Measurements from ENCODE around the gene ZNF582.

GRCh38 chr19:56372281-56372680 is 21.1 kb downstream of the ZNF582 start:
- no peak for TF ChIP-seq GATA2 (IDR thresholded peaks at IDR 0.05; ENCODE audit: low read depth, low read length)
- no peak for TF ChIP-seq GATA3 (IDR thresholded peaks at IDR 0.05; ENCODE audit: low read depth, low read length)

Measured in SH-SY5Y (cell line).